Caki2 (cell line): ENCODE data around the gene TRABD2B. TPM values are rescaled to one million over a fixed set of nuclear protein-coding genes. Genes with fewer than 3 reads are reported as not detected.
A peak's percentile ranks its signal among the peaks of the same experiment; 100 is the strongest.

Experiments used
- DNase-seq: peaks from one replicate; pipeline ENCODE4 v3.0.0-alpha.2; 2015; ENCODE audit warnings: low read depth
- in situ Hi-C: cut with HindIII; loops from 2 replicates; pipeline ENCODE4 v1.10.0; 2016; ENCODE audit warnings: low sequenced_read_pairs, low pct_unique_long_range_greater_than_20kb, mixed read lengths
- total RNA-seq: library from RNA; depleted of rRNA; stranded (reverse); fragments of >200 nt; shearing (Covaris generic); gene quantifications from 2 replicates; pipeline ENCODE4 v1.2.3, GENCODE V29; 2014; ENCODE audit warnings: low replicate concordance

TRABD2B gene
- total RNA-seq, 1 experiment from 2014 or later: 0.57 TPM

DNA sequence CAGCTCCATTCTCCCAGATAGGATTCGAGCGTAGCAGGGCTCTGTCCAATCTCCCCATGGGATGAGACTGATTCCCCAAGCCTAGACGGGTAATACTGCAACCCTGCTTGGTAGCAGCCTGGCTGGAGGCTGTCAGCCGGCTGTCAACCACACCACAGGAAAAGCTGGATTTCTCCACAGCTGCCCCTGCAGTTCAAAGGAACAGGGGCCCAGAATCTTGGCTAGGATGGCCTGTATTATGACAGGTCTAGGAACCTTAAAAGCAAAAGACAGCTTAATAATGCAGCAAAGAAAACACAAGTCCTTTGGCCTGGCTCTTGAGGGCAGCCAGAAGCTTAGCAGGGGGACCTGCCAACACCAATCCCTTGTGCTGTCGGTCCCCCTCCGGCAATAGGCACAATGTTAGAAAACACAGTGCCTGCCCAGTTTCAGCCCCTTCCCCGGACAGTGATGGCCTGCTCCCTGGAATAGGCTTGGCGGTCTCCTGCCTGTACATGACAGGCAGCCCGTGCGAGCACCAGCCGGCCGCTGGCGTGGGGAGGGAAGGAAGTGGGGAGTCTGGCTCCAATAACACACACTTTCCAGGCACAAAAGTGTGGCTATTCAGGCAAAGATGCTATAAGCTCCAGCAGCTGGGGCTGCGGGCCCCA, 90.5 kb downstream of the TRABD2B start:
- in situ Hi-C loops: no loop called here

DNA sequence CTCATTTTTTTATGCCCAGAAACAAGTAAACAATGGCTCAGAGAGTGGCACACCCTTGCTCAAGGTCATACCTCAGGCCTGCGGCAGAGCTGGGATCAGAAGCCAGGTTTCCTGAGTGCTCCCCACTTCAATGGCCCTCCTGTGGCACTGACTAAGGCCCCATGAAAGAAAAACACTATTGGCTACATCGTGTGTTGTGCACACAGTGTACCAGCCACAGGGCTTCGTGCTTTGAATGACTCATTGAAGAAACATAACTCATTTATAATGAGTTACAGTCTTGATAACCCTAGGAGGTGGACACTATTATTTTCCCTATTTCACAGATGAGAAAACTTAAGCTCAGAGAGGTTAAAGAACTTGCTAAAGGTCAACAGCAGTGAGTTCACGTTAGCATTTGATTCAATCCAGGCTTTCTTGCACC, 91.2 kb downstream of the TRABD2B start:
- in situ Hi-C loops: no loop called here
- peak; percentile 74 for DNase-seq

More for the DNA sequence above, 90.5 kb downstream of the TRABD2B start:
- no peak for DNase-seq

DNA sequence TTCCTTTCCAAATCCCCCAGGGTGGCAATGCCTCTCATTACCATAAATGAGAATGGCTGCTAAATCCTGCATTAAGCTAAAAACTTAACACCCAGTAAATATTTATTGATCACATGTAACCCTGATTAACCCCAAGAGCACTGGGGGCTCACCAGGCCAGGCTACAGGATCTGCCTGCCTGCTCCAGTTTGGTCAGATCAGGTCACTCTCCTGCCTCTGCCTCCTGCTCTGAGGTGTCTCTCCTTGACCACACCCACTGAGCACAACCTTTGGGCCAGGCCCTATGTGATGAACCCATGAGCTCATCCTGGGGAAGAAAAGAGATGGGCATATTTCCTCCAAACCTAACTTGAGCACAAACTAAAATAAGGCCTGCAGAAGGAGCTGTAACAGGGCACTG, 93.5 kb downstream of the TRABD2B start:
- in situ Hi-C loops: no loop called here
- no peak for DNase-seq

DNA sequence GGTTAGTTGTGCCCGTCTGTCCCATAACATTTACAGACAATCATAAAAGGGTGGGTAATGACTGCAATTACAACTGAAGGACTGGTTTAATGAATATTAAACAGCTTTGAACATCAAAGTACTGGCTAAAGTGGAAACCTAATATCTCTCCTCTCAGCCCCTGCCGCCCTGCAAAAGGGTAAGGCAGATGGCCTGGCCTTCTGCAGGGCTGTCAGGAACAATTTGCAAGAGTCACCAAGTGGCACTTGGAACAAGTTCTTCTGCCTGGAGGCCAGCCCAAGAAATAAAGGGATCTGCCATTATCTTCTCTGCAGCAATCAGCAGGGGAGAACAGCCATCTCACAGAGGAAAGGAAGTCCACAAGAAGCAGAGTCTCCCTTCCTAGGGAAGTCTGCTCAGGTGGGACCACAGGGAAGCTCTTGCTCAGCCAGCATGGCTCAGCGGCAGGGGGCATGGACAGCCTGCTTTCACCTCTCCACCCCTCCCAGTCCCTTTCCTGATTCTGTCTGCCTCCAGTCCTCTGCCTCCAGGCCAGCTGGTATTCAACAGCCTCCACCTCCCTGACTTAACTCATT, 96.1 kb downstream of the TRABD2B start:
- no peak for DNase-seq
- in situ Hi-C loops: no loop called here

DNA sequence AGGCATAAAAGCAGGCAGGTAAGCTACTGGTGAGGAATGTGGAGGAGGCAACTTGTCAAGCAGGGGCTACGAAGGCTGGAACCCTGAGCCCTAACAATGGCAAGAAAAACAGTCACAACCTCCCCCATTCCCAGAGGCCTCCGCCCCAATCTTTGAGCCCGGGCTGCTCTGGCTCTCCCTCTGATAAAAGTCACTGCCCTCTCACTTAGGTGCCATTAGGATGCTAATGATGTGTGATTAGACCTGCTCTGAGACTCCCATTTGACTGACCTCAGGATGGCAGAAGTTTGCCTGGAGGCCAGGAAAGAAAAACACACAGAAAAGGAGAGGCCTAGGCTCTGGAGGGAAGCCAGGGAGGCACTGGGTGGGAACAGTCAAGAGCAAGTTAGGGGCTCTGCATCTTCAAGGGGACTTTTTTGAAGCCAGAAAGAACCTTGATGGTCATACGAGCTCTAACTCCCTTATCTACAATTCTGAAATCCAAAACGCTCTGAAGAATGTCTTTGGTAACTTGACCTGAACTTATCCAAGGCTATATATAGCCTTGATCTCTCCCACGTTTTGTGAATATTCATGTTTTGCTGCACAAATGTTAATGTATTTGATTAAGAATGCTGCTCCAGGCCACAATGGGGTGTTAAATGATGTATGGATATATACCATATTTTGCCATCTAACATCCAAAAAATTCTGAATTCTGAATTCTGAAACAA, 98.9 kb downstream of the TRABD2B start:
- peak; percentile 13 for DNase-seq
- in situ Hi-C loops: no loop called here

DNA sequence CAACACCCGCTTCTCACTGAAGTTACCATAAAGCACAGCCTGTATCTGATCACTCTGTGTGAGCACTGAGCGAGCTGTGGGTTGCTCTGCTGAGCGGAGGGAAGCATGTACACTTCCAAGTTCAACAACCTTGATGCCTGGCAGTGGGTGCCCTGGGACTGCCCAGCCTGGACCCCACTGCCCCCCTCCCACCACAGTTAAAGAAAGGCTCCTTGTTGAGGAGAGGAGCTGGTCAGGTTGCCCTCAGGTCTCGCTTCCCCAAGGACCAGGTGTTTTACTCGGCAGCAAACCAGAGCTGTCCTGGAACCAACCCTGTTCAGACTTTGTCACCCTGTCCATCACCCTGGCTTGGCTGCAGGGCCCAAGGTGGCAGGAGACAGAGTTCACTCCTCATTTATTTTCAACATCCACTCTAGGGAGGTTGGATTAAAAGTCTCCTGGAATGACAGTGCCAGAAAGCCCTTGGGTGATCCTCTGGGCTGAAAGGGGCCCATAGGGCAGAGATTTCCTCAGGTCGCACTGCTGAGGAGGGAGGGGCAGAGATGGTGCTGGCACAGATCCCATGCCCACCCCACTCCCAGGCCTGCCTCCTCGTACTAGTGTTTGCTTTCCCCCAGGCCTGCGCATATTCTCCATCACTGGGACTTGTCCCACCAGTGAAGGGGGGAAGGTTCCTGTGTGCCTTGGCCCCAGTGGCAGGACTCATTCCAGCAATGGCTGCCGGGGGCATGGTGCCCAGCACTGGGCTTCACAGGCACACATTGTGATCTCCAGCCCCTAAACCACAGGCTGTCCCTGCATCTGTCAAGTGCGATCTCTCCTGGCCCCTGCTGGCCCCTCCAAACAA, 101.7 kb downstream of the TRABD2B start:
- in situ Hi-C loops: no loop called here
- DNase-seq: no peak

DNA sequence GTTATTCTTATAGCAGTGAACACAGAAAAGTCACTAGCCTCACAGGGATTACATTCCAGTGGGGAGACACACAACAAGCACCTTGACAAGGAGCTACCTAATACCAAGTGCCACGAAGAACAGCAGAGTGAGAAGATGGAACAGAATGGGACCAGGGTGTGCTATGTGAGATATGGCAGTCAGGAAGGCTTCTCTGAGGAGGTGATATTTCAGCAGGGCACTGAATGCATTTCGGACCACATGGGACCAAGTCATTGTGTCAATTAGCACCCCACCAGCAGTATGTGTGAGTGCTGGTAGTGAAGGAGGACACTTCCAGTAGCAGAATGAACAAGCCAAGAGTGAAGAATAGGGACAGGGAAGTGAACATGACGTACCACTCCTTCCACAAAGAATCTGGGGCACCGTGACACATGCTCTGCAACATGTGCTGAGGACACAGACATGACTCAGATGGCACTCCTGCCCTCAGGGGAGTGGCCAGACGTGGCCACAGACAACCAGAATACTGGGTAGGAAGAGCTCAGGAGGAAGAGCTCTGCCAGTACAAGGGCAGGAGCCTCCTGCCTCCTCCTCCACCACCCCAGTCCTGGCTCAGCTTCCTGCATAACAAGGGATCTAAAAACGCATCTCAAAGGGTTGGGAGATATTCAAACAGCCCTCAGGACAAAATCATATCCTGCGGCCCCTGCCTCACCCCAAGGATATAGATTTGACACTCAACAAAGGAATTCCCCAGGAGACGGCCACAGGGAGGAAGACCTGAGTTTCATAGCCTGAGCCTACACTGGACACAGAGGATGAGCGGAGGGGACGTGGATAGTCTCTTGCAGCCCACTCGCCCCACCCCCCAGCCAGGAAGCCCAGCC, 102.5 kb downstream of the TRABD2B start:
- DNase-seq: no peak
- in situ Hi-C loops: no loop called here

DNA sequence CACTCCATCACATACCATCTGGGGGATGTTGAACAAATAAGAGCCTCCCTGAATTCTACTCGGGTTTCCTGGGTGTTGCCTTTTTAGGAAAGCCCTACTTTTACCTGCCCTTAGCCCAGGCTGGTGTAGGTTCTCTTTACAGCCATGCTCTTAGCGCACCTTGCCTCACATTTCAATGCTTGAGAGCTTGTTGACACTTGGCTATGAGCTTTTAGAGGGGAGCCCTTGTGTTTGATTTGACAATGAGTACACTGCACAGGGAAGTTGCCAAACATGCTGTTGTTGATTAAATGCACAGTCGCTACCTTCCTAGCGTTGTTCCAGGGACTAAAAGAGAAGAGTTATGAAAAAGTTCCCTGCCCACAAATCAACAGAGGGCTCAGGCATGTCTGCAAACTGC, 103.8 kb downstream of the TRABD2B start:
- DNase-seq: no peak
- in situ Hi-C loops: no loop called here

DNA sequence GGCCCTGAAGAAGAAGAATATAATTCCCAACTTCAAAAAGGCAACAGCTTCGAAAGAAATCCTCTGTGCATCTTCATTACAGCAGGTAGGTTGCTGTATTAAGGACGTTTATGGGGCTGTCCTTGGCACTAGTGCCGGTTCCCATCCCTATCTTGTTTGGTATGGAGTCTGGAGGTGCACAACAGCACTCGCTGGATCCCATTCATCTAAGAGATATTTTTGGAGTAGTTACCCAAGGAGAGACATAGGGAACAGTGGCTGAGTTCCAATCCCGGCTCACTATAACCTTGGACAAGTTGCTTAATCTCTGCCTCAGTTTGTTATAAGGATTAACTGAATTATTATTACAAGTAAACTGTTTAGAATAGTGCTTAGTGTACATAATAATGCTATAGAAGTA, 106.4 kb downstream of the TRABD2B start:
- DNase-seq: no peak
- in situ Hi-C loops: no loop called here

DNA sequence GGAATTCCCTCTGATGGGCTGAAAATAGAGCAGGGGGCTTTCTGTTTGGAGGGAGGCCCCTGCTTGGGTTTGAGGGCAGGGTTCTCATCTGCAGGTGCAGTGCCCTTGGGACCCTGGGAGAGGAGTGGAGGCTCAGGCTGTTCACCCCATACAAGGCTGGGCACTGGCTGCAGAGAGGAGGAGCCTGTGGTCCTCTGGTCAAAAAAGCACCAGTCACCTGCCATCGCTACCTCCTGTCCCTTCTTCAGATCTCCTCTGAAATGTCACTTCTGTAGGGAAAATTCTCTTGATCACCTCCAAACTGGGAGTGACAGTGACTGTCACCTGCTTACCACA, 108.9 kb downstream of the TRABD2B start:
- in situ Hi-C loops: no loop called here

DNA sequence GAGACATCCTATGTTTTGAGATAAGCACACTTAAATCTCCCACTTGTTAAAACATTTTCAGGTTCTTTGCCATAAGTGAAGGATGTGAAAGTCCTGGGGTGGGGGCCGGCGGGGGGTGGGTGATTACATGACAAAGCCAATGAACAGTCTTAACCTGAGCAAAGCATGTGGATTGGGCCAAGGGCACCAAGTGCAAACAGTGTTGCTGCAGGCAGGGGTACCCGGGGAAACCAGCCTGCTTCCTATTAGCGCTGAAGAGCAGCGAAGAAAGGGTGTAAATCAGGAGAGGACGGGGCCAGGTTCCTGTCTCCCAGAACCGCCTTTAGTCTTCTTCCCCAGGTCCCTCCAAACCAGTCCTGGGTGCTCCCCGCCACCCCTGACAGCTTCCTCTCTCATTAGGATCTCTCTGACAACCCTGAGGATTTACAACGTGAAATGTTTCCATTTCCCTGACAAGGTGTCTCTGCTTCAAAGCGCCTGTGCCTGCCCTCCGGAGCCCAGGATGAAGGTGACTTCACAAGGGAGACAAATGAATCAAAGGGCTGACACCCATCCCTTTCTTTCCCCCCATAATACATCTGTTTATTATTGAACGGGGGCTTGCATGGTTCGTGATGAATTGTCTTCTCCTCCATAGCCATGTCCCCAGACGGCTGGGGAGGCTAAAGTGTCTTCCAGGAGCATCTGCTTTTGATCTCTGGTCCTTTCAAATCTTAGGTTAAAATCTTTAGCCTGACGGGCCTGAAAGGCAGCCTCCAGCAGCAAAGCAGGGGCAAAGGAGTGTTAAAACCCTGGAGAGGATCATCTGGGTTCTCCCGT, 109.5 kb downstream of the TRABD2B start:
- in situ Hi-C loops: no loop called here
- DNase-seq: no peak

More for the DNA sequence above, 108.9 kb downstream of the TRABD2B start:
- DNase-seq: no peak

DNA sequence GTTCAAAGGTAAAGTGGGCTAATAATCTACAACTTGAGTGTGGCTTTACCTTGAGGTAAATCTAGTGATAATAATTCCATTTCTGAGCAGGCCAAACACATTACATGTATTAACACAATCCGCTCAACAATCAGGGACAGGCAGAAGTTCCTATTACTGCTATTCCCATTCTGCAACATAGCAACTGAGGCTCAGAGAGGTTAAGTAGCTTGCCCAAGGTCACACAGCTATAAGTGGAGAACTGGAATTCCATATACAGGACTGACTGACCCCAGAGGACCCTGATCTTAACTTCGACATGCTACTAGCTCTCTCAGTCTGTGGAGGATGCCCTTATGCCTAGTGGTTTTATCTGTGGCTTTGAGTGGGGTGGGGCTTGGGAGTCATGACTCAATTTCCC, 110.1 kb downstream of the TRABD2B start:
- in situ Hi-C loops: no loop called here
- no peak for DNase-seq

DNA sequence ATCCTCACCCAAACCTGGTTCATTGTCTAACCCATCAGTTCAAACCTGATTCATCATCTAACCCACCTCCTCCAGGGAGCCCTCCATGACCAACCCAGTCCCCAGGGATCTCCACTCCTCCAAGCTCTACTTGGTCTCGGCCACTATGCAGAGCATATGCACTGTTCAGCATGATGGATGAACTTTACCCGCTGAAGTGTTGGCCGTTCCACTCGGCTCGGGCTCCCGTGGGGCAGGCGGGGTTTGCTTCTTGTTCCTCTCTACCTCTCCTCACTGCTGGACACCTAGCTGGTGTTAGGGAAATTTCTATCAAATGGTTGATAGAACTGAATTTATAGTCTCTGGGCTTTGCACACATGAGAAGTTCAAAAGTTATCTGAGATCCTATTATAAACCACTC, 111.0 kb downstream of the TRABD2B start:
- in situ Hi-C loops: no loop called here

DNA sequence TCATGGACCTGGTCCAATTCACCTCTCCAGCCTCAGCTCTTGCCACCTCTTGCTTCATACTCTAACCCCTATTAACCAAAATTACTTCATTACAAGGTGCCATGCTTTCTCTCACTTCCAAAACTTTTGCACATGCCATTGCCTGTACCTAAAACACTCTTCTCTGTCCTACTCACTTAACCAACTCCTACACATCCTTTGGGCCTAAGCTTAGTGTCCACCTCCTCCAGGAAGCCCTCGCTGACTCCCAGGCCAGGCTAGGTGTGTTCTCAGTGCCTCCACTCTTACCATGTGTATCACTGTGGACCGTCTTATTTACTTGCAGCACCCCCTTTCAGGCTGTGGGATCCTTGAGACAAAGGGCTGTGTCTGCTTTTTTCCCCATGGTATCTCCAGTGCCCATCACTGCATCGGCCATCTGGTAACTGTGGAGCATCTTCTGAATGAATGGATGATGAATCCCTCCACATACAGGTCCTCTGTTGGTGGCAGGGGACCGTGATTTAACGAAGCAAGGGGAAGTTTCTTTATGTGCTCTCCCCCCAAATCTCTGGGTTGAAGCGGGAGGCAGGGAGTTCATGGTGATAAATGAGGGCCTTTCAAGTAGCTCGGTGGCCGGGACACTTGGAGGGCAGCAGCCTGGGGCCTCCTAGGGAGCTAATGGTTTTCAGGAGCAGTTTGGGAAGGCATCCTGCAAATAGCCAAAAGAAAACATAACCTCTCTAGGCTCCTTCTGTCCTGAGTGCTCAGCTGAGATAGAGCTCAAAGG, 111.9 kb downstream of the TRABD2B start:
- DNase-seq: no peak
- in situ Hi-C loops: no loop called here

More for the DNA sequence above, 111.0 kb downstream of the TRABD2B start:
- no peak for DNase-seq

DNA sequence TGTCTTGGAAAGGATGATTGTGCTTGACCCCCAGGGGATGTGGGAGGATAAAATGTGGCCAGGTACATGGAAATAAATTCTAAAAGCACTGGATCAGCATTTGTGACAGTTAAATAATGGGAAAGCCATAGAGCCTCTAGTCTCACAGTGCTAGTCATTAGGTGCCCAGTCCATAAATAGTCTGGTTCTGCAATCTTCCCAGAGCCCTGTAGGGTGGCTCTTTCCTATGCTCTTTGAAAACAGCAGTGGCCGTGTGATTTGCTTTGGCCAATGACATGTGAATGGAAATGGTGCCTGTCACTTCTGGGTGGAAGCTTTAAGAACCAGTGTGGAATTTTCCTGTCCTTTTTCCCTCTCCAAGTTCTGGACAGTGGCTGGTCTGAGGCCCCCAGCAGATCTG, 113.2 kb downstream of the TRABD2B start:
- DNase-seq: no peak
- in situ Hi-C loops: no loop called here

DNA sequence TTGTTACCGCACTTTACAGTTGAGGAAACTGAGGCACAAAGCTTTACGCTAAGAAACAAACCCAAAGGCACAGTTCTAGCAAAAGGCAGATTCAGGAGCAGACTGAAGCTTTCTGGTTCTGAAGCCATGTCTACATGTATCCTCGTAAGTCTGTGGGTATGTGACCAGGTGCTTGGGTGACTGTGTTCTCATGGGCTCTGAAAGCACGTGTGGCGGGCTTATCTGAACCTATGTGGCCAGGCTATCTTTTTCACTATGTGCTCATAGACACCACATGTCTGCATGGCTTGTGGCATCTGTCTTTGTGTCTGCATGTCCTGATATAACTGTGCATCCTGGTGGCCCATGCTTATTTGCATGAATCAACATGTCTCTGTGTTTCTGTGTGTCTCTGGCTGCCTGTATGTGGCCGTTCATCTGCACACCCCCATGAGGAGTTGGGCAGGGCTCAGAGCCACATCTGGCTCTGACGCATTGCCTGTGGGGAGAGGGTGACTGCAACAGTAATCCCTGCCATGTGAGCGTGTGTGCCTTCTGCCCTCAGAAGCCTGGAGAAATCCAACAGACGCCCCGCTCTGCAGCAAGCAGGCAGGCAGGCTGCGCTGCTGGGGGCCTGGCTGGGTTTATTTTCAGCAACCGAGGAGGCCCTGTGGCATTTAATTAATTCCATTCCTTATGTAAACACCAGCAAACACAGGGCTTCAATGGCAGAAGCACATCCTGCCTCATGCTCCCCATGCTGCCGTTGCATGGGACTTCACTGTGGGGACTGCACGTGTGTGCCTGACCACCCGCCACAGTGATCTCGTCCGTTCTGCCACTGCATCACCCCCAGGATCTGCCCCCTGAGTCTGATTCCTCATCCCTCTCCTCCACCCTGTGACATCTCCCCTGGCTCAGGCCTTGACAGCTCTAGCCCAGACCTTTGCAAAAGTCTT, 115.4 kb downstream of the TRABD2B start:
- in situ Hi-C loops: no loop called here
- no peak for DNase-seq
